ENCODE data around the gene ACADS.

DNA sequence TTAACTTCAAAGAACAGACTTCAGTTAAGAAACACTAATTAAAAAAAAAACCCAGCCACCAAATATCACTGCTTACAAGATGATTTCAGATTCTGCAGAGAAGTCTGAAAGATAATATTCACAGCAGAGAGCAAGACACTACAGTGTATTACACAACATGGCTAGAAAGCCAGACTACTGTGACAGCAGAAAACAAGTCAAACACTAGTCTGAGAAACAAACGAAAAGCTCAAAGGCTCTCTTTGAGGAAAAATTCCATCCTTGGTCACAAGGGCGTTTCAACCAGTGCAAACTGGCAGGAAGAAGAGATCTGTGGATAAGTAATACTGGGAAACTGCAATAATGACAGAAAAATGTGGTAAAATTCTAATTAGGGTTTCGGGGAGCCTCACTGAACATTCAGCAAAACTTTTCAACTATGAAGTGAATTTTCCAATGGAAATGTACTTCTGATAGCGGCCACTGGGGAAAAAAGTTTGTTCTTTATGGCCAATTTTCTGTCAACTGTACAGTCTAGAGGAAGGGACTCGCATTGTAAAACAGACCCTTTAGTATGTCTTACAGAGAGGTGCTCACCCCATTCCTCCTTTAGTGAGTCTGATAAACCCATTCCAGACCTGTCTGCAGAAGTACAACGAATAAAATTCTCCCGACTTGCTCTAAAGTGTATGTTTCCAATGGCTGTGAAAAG, 50.4 kb downstream of the ACADS start:
- TF ChIP-seq, protein P1, sequence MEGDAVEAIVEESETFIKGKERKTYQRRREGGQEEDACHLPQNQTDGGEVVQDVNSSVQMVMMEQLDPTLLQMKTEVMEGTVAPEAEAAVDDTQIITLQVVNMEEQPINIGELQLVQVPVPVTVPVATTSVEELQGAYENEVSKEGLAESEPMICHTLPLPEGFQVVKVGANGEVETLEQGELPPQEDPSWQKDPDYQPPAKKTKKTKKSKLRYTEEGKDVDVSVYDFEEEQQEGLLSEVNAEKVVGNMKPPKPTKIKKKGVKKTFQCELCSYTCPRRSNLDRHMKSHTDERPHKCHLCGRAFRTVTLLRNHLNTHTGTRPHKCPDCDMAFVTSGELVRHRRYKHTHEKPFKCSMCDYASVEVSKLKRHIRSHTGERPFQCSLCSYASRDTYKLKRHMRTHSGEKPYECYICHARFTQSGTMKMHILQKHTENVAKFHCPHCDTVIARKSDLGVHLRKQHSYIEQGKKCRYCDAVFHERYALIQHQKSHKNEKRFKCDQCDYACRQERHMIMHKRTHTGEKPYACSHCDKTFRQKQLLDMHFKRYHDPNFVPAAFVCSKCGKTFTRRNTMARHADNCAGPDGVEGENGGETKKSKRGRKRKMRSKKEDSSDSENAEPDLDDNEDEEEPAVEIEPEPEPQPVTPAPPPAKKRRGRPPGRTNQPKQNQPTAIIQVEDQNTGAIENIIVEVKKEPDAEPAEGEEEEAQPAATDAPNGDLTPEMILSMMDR (IDR thresholded peaks at IDR 0.05) = peak in 2 of 6 experiments; percentile 30 to 32
- no peak for TF ChIP-seq POLR2A (IDR thresholded peaks at IDR 0.05)

Measured in upper lobe of left lung (tissue), 4 donors.